Activated naive CD4-positive, alpha-beta T cell treated with anti-CD3 and anti-CD28 coated beads, Interleukin-2, amount 10 ng/mL, durations not matched to agents 7 days and 5 days (primary cell): ENCODE data around the gene SARS1.

Experiments
- CTCF ChIA-PET: fragments of 350-600 bp; sonication (Branson Sonifier 250); formaldehyde crosslinking; loops from one replicate; lab custom pipeline; 2021; ENCODE audit warnings: antibody characterized with exemption; lab: Charles Lee
- DNase-seq: peaks from one replicate; pipeline ENCODE4 v3.0.0-alpha.2; 2020
- H3K27ac Mint-ChIP-seq: one replicate; pipeline ENCODE4 v1.8.0; 2021; ENCODE audit warnings: mild to moderate bottlenecking, moderate library complexity, mixed read lengths
- H3K27me3 Mint-ChIP-seq: one replicate; pipeline ENCODE4 v1.8.0; 2021; ENCODE audit warnings: mild to moderate bottlenecking, mixed read lengths
- H3K36me3 Mint-ChIP-seq: one replicate; pipeline ENCODE4 v1.8.0; 2021; ENCODE audit warnings: mixed read lengths
- H3K4me1 Mint-ChIP-seq: one replicate; pipeline ENCODE4 v1.8.0; 2021; ENCODE audit warnings: mixed read lengths
- H3K4me3 Mint-ChIP-seq: one replicate; pipeline ENCODE4 v1.8.0; 2021; ENCODE audit warnings: mild to moderate bottlenecking, moderate library complexity, mixed read lengths
- H3K9me3 Mint-ChIP-seq: one replicate; pipeline ENCODE4 v1.8.0; 2021; ENCODE audit warnings: mixed read lengths

SARS1 gene

DNA sequence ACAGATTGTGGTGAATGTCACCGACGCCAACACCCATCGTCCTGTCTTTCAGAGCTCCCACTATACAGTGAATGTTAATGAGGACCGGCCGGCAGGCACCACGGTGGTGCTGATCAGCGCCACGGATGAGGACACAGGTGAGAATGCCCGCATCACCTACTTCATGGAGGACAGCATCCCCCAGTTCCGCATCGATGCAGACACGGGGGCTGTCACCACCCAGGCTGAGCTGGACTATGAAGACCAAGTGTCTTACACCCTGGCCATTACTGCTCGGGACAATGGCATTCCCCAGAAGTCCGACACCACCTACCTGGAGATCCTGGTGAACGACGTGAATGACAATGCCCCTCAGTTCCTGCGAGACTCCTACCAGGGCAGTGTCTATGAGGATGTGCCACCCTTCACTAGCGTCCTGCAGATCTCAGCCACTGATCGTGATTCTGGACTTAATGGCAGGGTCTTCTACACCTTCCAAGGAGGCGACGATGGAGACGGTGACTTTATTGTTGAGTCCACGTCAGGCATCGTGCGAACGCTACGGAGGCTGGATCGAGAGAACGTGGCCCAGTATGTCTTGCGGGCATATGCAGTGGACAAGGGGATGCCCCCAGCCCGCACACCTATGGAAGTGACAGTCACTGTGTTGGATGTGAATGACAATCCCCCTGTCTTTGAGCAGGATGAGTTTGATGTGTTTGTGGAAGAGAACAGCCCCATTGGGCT lies 38.6 kb downstream of the SARS1 start:
- Mint-ChIP-seq H3K9me3 (no peaks in the 10 kb centered on the region), H3K27me3 (peaks cover 68% of the 10 kb centered on the region), H3K4me1 (peaks cover 5% of the 10 kb centered on the region), H3K4me3 (no peak overlapping the region), H3K27ac (no peak overlapping the region), H3K36me3 (no peaks in the 10 kb centered on the region)
- DNase-seq = no peak
- CTCF ChIA-PET = interaction anchor here (0.9 to 2.2 kb wide), 3 partner anchors 11 to 13 kb away, joined by 3 to 7 read pairs (median 3); no protein-coding TSS in a partner anchor

DNA sequence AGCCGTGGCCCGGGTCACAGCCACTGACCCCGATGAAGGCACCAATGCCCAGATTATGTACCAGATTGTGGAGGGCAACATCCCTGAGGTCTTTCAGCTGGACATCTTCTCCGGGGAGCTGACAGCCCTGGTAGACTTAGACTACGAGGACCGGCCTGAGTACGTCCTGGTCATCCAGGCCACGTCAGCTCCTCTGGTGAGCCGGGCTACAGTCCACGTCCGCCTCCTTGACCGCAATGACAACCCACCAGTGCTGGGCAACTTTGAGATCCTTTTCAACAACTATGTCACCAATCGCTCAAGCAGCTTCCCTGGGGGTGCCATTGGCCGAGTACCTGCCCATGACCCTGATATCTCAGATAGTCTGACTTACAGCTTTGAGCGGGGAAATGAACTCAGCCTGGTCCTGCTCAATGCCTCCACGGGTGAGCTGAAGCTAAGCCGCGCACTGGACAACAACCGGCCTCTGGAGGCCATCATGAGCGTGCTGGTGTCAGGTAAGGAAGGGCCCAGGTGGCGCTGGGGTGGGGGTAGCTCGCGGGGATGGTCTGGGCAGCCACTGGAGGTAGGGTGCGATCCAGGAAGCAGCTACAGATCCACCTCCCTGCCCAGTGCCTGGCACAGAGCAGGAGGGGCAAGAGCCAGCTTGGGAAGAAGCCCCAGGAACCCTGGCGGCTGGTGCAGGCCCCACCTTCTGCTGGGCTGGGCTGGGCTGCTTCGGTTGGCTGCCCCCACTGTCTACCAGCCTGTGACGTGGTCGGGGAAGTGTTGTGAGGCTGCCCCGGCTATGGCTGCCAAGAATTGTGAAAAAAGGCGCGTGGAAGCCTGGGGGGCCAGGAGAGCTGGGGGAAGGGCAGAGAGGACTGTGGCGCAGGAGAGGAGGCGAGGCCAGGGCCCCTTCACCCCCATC lies 39.4 kb downstream of the SARS1 start:
- CTCF ChIA-PET = interaction anchor here (0.7 to 2.2 kb wide), 4 partner anchors 10 to 279 kb away, joined by 3 to 10 read pairs (median 6); no protein-coding TSS in a partner anchor
- no peak overlapping the region for H3K4me3 Mint-ChIP-seq
- DNase-seq = no peak
- H3K4me1 Mint-ChIP-seq = peaks cover 5% of the 10 kb centered on the region
- no peaks in the 10 kb centered on the region for H3K9me3 Mint-ChIP-seq
- no peak overlapping the region for H3K27ac Mint-ChIP-seq
- peaks cover 60% of the 10 kb centered on the region for H3K27me3 Mint-ChIP-seq
- no peaks in the 10 kb centered on the region for H3K36me3 Mint-ChIP-seq

DNA sequence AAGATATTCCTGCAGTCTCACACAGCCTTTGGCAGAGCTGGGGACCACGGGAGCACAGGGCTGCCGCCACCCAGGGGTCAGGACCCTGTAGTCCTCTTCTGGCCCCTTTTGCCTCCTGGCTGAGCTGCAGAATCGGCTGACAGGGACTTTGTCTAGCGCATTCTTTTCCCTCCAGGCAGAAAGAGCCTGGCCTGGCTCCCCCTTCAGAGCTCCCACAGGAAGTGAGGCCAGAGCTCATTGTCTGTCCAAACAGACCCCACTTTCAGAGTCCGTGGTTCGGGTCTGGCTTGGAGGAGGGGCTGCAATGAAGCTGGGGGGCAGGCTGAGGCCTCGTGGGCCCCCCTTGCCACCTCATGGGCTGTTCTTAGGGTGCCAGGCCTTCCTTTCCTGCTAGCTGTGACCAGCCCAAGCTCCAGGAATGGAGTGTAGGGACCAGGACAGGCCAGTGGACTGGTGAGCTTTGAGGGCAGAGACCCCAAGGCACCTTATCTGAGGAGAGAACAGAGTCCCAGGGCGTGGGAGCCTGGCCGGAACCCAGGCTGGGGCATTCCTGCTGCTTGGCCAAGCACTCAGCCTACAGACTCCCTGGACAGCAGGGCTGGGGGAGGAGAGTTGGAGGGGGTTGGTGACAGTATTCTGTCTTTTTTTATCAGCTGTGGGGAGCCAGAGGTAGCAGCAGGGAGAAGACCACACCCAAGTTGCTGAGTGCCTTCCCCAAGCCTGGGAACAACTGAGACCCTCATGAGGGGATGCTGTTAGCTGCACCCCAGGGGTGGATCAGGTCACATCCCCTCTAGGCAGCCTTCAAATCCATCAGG lies 40.3 kb downstream of the SARS1 start:
- Mint-ChIP-seq H3K4me1 (peaks cover 3% of the 10 kb centered on the region), H3K27me3 (peaks cover 51% of the 10 kb centered on the region), H3K36me3 (no peaks in the 10 kb centered on the region), H3K4me3 (no peak overlapping the region), H3K9me3 (no peaks in the 10 kb centered on the region), H3K27ac (no peak overlapping the region)
- no peak for DNase-seq
- CTCF ChIA-PET = interaction anchor here (0.7 to 2.2 kb wide), 7 partner anchors 9 to 278 kb away, joined by 3 to 10 read pairs (median 4); no protein-coding TSS in a partner anchor

DNA sequence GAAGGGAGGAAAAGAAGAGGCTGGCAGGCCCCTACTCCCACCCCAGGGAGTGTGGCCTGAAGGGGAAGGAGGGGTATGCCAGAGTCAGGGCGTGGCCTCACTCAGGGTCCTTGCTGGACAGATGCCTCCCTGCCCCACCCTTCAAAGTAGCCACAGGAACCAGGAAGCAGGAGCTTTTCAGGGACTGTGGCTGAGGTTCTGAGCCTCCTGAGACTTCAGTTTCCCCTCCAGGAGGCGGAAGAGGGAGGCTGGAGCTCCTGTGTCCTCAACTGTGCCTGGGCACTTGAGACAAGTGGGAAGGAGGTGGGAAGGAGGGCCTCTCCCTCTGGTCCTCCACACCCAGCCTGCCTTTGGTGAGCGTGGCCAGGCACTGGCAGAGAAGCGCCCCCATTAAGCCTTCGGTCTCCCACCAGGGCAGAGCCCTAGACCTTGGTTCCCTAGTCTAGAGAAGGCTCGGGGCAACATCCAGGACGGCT lies 40.9 kb downstream of the SARS1 start:
- CTCF ChIA-PET = interaction anchor here (1.2 to 2.2 kb wide), 5 partner anchors 10 to 278 kb away, joined by 3 to 10 read pairs (median 5); no protein-coding TSS in a partner anchor
- H3K36me3 Mint-ChIP-seq = no peaks in the 10 kb centered on the region
- no peaks in the 10 kb centered on the region for H3K4me1 Mint-ChIP-seq
- H3K27ac Mint-ChIP-seq = no peak overlapping the region
- H3K27me3 Mint-ChIP-seq = peaks cover 47% of the 10 kb centered on the region
- no peaks in the 10 kb centered on the region for H3K9me3 Mint-ChIP-seq
- DNase-seq = no peak
- H3K4me3 Mint-ChIP-seq = no peak overlapping the region

DNA sequence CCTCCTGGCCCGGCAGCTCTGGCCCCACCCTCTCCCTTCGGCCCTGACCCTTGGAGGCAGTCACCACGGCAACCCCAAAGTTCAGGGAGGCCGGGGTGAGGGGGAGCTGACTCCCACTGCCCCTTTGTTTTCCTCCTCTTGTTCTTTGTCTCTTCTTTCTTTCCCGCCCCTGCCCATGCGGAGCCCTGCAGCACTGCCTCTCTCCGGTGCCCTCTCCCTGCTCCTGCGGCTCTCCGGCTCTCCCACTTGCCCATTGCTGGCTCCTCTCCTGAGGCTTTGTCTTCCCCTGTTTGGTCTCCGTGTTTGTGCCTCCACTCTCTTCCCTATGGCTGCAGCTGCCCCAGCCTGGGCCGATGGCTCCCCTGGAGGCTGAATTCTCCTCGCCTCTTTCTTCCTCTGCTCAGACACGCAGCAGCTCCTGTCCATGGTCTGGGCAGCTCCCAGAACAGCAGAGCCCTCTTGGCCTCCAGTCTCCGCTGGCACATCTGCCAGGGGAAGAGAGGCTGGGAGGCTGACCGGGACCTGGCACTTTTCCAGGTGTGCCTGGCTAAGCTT lies 41.5 kb downstream of the SARS1 start:
- H3K9me3 Mint-ChIP-seq = no peaks in the 10 kb centered on the region
- no peak for DNase-seq
- H3K4me3 Mint-ChIP-seq = no peak overlapping the region
- peaks cover 45% of the 10 kb centered on the region for H3K27me3 Mint-ChIP-seq
- CTCF ChIA-PET = interaction anchor here (1.2 to 2.2 kb wide), 4 partner anchors 22 to 277 kb away, joined by 3 to 10 read pairs (median 4); no protein-coding TSS in a partner anchor
- no peaks in the 10 kb centered on the region for H3K36me3 Mint-ChIP-seq
- H3K4me1 Mint-ChIP-seq = no peaks in the 10 kb centered on the region
- no peak overlapping the region for H3K27ac Mint-ChIP-seq

DNA sequence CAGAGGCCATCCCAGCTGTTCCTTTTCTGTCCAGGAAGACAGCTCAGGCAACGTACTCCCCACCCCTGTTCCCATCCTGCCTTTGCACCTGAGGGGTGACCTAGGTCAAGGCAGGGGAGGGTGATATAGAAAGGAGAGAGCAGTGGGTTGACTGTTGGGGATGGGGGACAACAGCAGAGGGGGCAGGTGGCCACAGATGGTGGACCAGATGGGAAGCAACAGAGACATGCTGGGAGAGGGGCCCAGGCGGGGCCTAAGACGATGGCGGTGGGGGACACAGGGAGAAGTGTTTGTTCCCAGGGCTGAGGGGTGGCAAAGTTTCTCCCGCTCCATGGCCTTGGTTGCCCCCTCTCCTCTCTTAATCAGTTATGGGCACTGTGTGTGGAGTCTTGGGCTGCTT lies 42.0 kb downstream of the SARS1 start:
- H3K4me1 Mint-ChIP-seq = no peaks in the 10 kb centered on the region
- no peaks in the 10 kb centered on the region for H3K9me3 Mint-ChIP-seq
- no peaks in the 10 kb centered on the region for H3K36me3 Mint-ChIP-seq
- H3K27me3 Mint-ChIP-seq = peaks cover 42% of the 10 kb centered on the region
- no peak overlapping the region for H3K4me3 Mint-ChIP-seq
- DNase-seq = no peak
- CTCF ChIA-PET = interaction anchor here (1.1 to 2.2 kb wide), 4 partner anchors 22 to 277 kb away, joined by 3 to 10 read pairs (median 4); no protein-coding TSS in a partner anchor
- H3K27ac Mint-ChIP-seq = no peak overlapping the region

DNA sequence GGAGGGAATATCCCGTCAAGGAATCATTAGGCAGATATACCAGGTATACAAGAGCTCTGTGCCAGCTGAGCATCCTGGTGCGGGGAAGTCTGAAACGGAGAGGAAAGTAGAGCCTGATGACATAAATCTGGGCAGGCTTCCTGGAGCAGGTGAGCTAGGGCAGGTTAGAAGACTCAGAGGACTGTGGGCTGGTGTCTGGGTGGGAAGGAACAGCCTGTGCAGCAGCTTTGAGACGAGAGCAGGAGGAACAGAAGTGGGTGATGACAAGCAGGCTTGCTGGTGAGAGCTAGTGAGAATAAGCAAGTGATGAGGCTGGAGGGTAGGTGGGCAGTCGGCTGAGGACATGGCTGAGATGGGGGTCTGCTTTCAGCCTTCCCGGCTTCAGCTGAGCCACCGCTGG lies 42.4 kb downstream of the SARS1 start:
- DNase-seq = no peak
- Mint-ChIP-seq H3K27me3 (peaks cover 39% of the 10 kb centered on the region), H3K27ac (no peak overlapping the region), H3K4me1 (no peaks in the 10 kb centered on the region), H3K4me3 (no peak overlapping the region), H3K36me3 (no peaks in the 10 kb centered on the region), H3K9me3 (no peaks in the 10 kb centered on the region)
- CTCF ChIA-PET = interaction anchor here (1.1 to 1.9 kb wide), 2 partner anchors 145 to 276 kb away, joined by 3 to 9 read pairs; no protein-coding TSS in a partner anchor

DNA sequence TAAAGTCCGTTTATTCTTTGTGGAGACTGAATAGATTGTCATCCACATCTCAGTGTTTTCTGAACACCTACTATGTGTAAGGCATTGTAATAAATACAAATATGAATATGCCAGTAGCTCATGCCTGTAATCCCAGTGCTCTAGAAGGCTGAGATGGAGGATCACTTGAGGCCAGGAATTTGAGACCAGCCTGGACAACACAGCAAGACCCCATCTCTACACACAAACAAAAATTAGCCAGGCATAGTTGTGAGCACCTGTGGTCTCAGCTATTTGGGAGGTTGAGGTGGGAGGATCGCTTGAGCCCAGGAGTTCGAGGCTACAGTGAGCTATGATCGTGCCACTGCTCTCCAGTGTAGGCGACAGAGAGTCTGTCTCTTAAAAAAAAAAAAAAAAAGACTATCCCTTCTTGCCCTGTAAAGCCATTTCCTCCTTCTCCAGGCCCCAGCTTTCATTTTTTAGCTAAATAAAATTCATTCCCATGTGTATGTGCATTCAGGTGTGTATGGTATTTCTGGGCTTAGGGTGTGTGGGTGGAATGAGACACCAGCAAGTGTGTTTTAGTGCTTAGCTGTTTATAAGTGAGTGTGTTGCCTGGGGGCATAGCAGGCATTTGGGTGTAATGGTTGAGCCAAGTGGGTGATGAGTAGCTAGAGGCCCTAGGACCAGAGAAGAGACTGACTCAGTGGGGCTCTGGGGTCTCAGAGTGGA lies 43.4 kb downstream of the SARS1 start:
- H3K9me3 Mint-ChIP-seq = no peaks in the 10 kb centered on the region
- peaks cover 30% of the 10 kb centered on the region for H3K27me3 Mint-ChIP-seq

DNA sequence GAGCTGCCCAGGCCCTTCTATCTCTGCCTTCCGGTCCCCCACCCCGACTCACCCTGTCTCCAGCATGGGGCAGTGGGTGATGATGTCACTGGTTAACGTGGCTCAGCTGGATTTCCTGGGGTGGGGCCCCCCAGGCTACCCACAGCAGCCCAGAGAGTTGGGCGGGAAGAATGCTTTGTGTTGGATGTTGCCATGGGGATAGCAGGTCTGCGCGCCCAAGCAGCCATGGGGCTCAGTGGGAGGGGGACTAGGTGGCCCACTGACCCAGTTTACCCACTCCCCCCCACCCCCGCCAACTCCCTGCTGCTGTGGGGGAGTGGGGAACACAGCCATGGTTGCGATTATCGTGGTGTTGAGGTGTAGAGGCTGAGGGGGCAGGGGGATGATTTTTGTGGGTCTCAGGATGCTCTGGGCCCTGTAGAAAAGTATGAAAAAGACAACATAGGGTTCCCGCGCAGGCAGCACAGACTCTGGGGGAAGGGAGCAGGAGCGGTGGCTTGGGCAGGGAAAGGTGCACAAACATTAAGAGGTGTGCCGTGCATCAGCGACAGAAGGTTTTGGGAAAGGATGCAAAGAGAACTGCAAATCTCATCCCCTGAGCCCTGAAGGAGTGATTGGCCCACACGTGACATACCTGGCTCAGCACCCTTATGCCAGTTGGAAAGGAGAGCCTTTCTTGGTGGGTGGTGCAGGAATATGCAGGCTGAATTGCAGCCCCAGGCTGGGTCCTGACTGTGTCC lies 44.1 kb downstream of the SARS1 start:
- H3K4me1 Mint-ChIP-seq = no peaks in the 10 kb centered on the region
- H3K27ac Mint-ChIP-seq = no peak overlapping the region
- no peaks in the 10 kb centered on the region for H3K36me3 Mint-ChIP-seq
- no peak overlapping the region for H3K4me3 Mint-ChIP-seq
- CTCF ChIA-PET = interaction anchor here (1.0 to 1.9 kb wide), 3 partner anchors 19 to 274 kb away, joined by 4 to 9 read pairs (median 4); no protein-coding TSS in a partner anchor
- DNase-seq = no peak
- H3K9me3 Mint-ChIP-seq = no peaks in the 10 kb centered on the region
- peaks cover 30% of the 10 kb centered on the region for H3K27me3 Mint-ChIP-seq

More for the DNA sequence above, 43.4 kb downstream of the SARS1 start:
- H3K27ac Mint-ChIP-seq = no peak overlapping the region
- CTCF ChIA-PET = interaction anchor here (0.7 to 1.9 kb wide), 4 partner anchors 10 to 275 kb away, joined by 3 to 9 read pairs (median 4); no protein-coding TSS in a partner anchor
- no peak for DNase-seq
- H3K4me3 Mint-ChIP-seq = no peak overlapping the region
- no peaks in the 10 kb centered on the region for H3K36me3 Mint-ChIP-seq
- no peaks in the 10 kb centered on the region for H3K4me1 Mint-ChIP-seq

DNA sequence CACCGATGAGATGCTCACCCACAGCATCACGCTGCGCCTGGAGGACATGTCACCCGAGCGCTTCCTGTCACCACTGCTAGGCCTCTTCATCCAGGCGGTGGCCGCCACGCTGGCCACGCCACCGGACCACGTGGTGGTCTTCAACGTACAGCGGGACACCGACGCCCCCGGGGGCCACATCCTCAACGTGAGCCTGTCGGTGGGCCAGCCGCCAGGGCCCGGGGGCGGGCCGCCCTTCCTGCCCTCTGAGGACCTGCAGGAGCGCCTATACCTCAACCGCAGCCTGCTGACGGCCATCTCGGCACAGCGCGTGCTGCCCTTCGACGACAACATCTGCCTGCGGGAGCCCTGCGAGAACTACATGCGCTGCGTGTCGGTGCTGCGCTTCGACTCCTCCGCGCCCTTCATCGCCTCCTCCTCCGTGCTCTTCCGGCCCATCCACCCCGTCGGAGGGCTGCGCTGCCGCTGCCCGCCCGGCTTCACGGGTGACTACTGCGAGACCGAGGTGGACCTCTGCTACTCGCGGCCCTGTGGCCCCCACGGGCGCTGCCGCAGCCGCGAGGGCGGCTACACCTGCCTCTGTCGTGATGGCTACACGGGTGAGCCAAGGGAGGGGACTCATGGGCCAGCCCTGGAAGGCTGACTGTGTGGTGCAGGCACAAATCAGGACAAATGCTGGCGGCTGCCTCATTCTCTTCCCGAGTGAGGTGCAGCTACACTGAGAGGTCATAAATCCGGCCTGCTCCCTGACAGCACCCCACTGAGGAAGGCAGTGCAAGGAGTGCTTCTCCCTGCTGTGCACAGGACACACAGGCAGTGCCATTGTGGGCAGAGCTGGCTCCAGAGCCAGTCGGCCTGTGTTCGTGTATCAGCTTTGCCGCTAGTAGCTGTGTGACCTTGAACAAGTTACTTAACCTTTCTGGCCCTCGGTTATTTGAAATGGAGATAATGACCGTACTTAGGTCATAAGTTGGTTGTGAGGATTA lies 45.1 kb downstream of the SARS1 start:
- peaks cover 3% of the 10 kb centered on the region for H3K4me1 Mint-ChIP-seq
- H3K4me3 Mint-ChIP-seq = no peak overlapping the region
- H3K36me3 Mint-ChIP-seq = no peaks in the 10 kb centered on the region

More for the DNA sequence above, 45.1 kb downstream of the SARS1 start:
- CTCF ChIA-PET = interaction anchor here (0.9 to 1.8 kb wide), 4 partner anchors 18 to 274 kb away, joined by 3 to 6 read pairs (median 4); partner anchors contain the start of gene PSRC1
- Mint-ChIP-seq H3K27ac (no peak overlapping the region), H3K9me3 (no peaks in the 10 kb centered on the region), H3K27me3 (peaks cover 28% of the 10 kb centered on the region)
- DNase-seq = no peak
